H9 (cell line): ENCODE data around the gene CXCL12. TPM values are rescaled to one million over a fixed set of nuclear protein-coding genes. Genes with fewer than 3 reads are reported as not detected.

Experiments
- DNase-seq: peaks from one replicate; pipeline ENCODE4 v3.0.0-alpha.2; 2017
- H2AFZ ChIP-seq: one replicate; pipeline ENCODE4 v1.6.1; 2013; ENCODE audit warnings: mild to moderate bottlenecking, low read length, control low read depth, moderate library complexity
- H2AK5ac ChIP-seq: 2 replicates; pipeline ENCODE4 v1.6.1; 2013; ENCODE audit warnings: low read length, control low read depth, mixed read lengths; ENCODE audit not compliant: insufficient read length
- H2BK120ac ChIP-seq: one replicate; pipeline ENCODE4 v1.6.1; 2013; ENCODE audit warnings: low read depth, mild to moderate bottlenecking, low read length, control low read depth, inconsistent platforms; ENCODE audit not compliant: poor library complexity, severe bottlenecking
- H2BK12ac ChIP-seq: 2 replicates; pipeline ENCODE4 v1.6.1; 2013; ENCODE audit warnings: low read length, control low read depth, mixed read lengths, low read depth; ENCODE audit not compliant: insufficient read length
- H2BK15ac ChIP-seq: 2 replicates; pipeline ENCODE4 v1.6.1; 2013; ENCODE audit warnings: low read depth, low read length, control low read depth
- H2BK20ac ChIP-seq: one replicate; pipeline ENCODE4 v1.6.1; 2013; ENCODE audit warnings: low read depth, mild to moderate bottlenecking, low read length, control low read depth, inconsistent platforms; ENCODE audit not compliant: poor library complexity, severe bottlenecking
- H2BK5ac ChIP-seq: 2 replicates; pipeline ENCODE4 v1.6.1; 2013; ENCODE audit warnings: low read length, control low read depth, mixed read lengths; ENCODE audit not compliant: insufficient read length
- H3K14ac ChIP-seq: 2 replicates; pipeline ENCODE4 v1.6.1; 2013; ENCODE audit warnings: low read length, control low read depth; ENCODE audit not compliant: insufficient read depth
- H3K18ac ChIP-seq: 2 replicates; pipeline ENCODE4 v1.6.1; 2013; ENCODE audit warnings: low read depth, mild to moderate bottlenecking, mixed read lengths, low read length, control low read depth; ENCODE audit not compliant: insufficient read length
- H3K23ac ChIP-seq: 2 replicates; pipeline ENCODE4 v1.6.1; 2013; ENCODE audit warnings: low read length, control low read depth, mixed read lengths, low read depth; ENCODE audit not compliant: insufficient read length
- H3K23me2 ChIP-seq: 2 replicates; pipeline ENCODE4 v1.6.1; 2013; ENCODE audit warnings: low read depth, mild to moderate bottlenecking, mixed read lengths, low read length, control low read depth; ENCODE audit not compliant: insufficient read length, poor library complexity, severe bottlenecking
- H3K27ac ChIP-seq: 2 replicates; pipeline ENCODE4 v1.5.1; 2013; ENCODE audit warnings: low read length, control low read depth, mixed read lengths, low read depth; ENCODE audit not compliant: insufficient read length
- H3K27me3 ChIP-seq: 2 replicates; pipeline ENCODE4 v1.6.1; 2013; ENCODE audit warnings: low read length, control low read depth, inconsistent platforms; ENCODE audit not compliant: insufficient read depth
- H3K4ac ChIP-seq: 2 replicates; pipeline ENCODE4 v1.6.1; 2013; ENCODE audit warnings: low read depth, mild to moderate bottlenecking, control low read depth, inconsistent platforms, low read length, moderate library complexity
- H3K4me1 ChIP-seq: 2 replicates; pipeline ENCODE4 v1.6.1; 2013; ENCODE audit warnings: low read length, control low read depth, inconsistent platforms; ENCODE audit not compliant: insufficient read depth
- H3K4me2 ChIP-seq: 2 replicates; pipeline ENCODE4 v1.6.1; 2013; ENCODE audit warnings: low read length, control low read depth, mixed read lengths; ENCODE audit not compliant: insufficient read length, insufficient read depth
- H3K56ac ChIP-seq: 2 replicates; pipeline ENCODE4 v1.6.1; 2013; ENCODE audit warnings: low read depth, mild to moderate bottlenecking, mixed read lengths, low read length, control low read depth; ENCODE audit not compliant: insufficient read length
- H3K79me1 ChIP-seq: 2 replicates; pipeline ENCODE4 v1.6.1; 2013; ENCODE audit warnings: low read depth, mild to moderate bottlenecking, moderate library complexity, low read length, control low read depth, inconsistent platforms; ENCODE audit not compliant: insufficient read depth, poor library complexity, severe bottlenecking
- H3K79me2 ChIP-seq: 2 replicates; pipeline ENCODE4 v1.6.1; 2013; ENCODE audit warnings: low read length, control low read depth, inconsistent platforms; ENCODE audit not compliant: insufficient read depth
- H3K9ac ChIP-seq: 2 replicates; pipeline ENCODE4 v1.6.1; 2013; ENCODE audit warnings: low read length, control low read depth, mixed read lengths; ENCODE audit not compliant: insufficient read length; ENCODE audit errors: extremely low read depth
- H3K9me3 ChIP-seq: one replicate; pipeline ENCODE4 v1.6.1; 2013; ENCODE audit warnings: low read depth, low read length, inconsistent platforms; ENCODE audit not compliant: control insufficient read depth
- H3T11ph ChIP-seq: one replicate; pipeline ENCODE4 v1.6.1; 2013; ENCODE audit warnings: mild to moderate bottlenecking, low read length, control low read depth, inconsistent platforms
- H4K20me1 ChIP-seq: one replicate; pipeline ENCODE4 v1.6.1; 2013; ENCODE audit not compliant: control insufficient read depth, insufficient read length, insufficient read depth
- H4K5ac ChIP-seq: 2 replicates; pipeline ENCODE4 v1.6.1; 2013; ENCODE audit warnings: low read depth, mild to moderate bottlenecking, mixed read lengths, low read length, control low read depth; ENCODE audit not compliant: insufficient read length
- H4K8ac ChIP-seq: replicated peaks from 2 replicates; pipeline ENCODE4 v1.6.1; 2013; ENCODE audit warnings: low read length, control low read depth, mixed read lengths, low read depth; ENCODE audit not compliant: insufficient read length
- H4K91ac ChIP-seq: 2 replicates; pipeline ENCODE4 v1.6.1; 2013; ENCODE audit warnings: low read depth, mild to moderate bottlenecking, moderate library complexity, mixed read lengths, low read length, control low read depth; ENCODE audit not compliant: insufficient read length
- H3K27ac Mint-ChIP-seq, 3 experiments: 2 replicates in 2 of 3; 3 replicates in 1 of 3; pipeline ENCODE4 v1.8.0; 2020 to 2021; ENCODE audit warnings: mixed read lengths in 3 of 3, mild to moderate bottlenecking in 1 of 3, moderate library complexity in 1 of 3
- H3K27me3 Mint-ChIP-seq: 2 replicates; pipeline ENCODE4 v1.8.0; 2021; ENCODE audit warnings: low read depth, mild to moderate bottlenecking, moderate library complexity, mixed read lengths
- H3K36me3 Mint-ChIP-seq, 3 experiments: 2 replicates in 2 of 3; 3 replicates in 1 of 3; pipeline ENCODE4 v1.8.0; 2020 to 2021; ENCODE audit warnings: low read depth in 3 of 3, mixed read lengths in 3 of 3; ENCODE audit not compliant: insufficient read depth in 1 of 3
- H3K4me1 Mint-ChIP-seq, 2 experiments: 2 replicates each; pipeline ENCODE4 v1.8.0; 2020; ENCODE audit warnings: mixed read lengths in 2 of 2
- H3K4me3 Mint-ChIP-seq, 2 experiments: 2 replicates in 1 of 2; 3 replicates in 1 of 2; pipeline ENCODE4 v1.8.0; 2020 to 2021; ENCODE audit warnings: mild to moderate bottlenecking in 2 of 2, mixed read lengths in 2 of 2, moderate library complexity in 1 of 2
- H3K9me3 Mint-ChIP-seq, 2 experiments: 2 replicates in 1 of 2; 3 replicates in 1 of 2; pipeline ENCODE4 v1.8.0; 2020; ENCODE audit warnings: mild to moderate bottlenecking in 2 of 2, mixed read lengths in 2 of 2, moderate library complexity in 1 of 2
- CTCF ChIP-seq: fragments of 200-600 bp; sonication (generic); conservative IDR thresholded peaks from 3 replicates; pipeline ENCODE4 v1.8.0; 2021; ENCODE audit warnings: antibody characterized with exemption, mild to moderate bottlenecking
- WGBS: extraction: QIAGEN DNeasy Blood & Tissue Kit; methylation state at CpG from one replicate; pipeline ENCODE4 v1.1.7; 2013; ENCODE audit warnings: missing lambda C conversion rate, low lambda C conversion rate, mixed read lengths; ENCODE audit not compliant: insufficient read length; ENCODE audit errors: extremely low coverage; 5-methylcytosine and 5-hydroxymethylcytosine counted together
- total RNA-seq: library from RNA; stranded (reverse); gene quantifications from 2 replicates; pipeline ENCODE4 v1.2.1, GENCODE V29; 2021

The CXCL12 gene
- total RNA-seq, 1 experiment from 2014 or later: 28.3 TPM

GRCh38 chr10:44382131-44382858 lies 2.6 kb downstream of the CXCL12 start:
- Histone ChIP-seq H3K4me1 (peaks cover 18% of the 10 kb centered on the region), H3K79me1 (no peaks in the 10 kb centered on the region), H3K23ac (no peak overlapping the region), H3K56ac (no peak overlapping the region), H3K27me3 (peaks cover 8% of the 10 kb centered on the region; the same call in 1 of the 2 replicates), H2BK20ac (no peak overlapping the region), H3K14ac (no peak overlapping the region), H3K4me2 (peak overlapping the region; percentile 52), H2BK15ac (no peak overlapping the region), H3K23me2 (peaks cover 20% of the 10 kb centered on the region), H4K8ac (no peak overlapping the region), H3T11ph (no peak overlapping the region), H4K20me1 (no peaks in the 10 kb centered on the region), H2BK12ac (no peak overlapping the region), H2AK5ac (no peak overlapping the region), H3K79me2 (no peaks in the 10 kb centered on the region), H4K5ac (no peak overlapping the region), H3K18ac (no peak overlapping the region), H2BK120ac (no peak overlapping the region), H2AFZ (no peak overlapping the region), H3K27ac (no peak overlapping the region), H4K91ac (no peak overlapping the region), H3K9ac (no peak overlapping the region), H3K9me3 (no peaks in the 10 kb centered on the region), H2BK5ac (no peak overlapping the region), H3K4ac (no peak overlapping the region)
- no peak; the same call in 2 of the 3 replicates for TF ChIP-seq CTCF
- DNase-seq: peak; percentile 78
- Mint-ChIP-seq H3K4me1 (peaks cover 67% of the 10 kb centered on the region in 2 experiments), H3K4me3 (peak overlapping the region; percentile 75 to 86), H3K36me3 (peaks cover 34% of the 10 kb centered on the region in 3 experiments), H3K27ac (peak overlapping the region; percentile 39 to 95 (median 44); a peak in 3 of 7 replicates), H3K9me3 (0 out of 5 replicates have a peak, but pooled peaks cover 0 to 2% of the 10 kb centered on the region in 2 experiments), H3K27me3 (peaks cover 35% of the 10 kb centered on the region)
- no CpG with 5 or more reads among the region's 10 CpGs for WGBS
